ENCODE results near the gene NDNF.

Gene NDNF

DNA sequence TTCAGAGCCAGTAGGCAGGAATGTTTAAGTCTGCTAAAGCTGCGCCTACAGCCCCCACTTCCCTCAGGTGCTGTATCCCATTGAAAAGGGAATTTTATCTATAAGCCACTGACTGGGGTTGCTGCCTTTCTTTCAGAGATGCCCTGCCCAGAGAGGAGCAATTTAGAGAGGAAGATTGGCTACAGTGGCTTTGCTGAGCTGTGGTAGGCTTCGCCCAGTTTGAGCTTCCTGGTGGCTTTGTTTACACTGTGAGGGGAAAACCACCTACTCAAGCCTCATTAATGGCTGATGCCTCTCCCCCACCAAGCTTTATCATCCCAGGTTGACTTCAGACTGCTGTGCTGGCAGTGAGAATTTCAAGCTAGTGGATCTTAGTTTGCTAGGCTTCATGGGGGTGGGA lies 82.1 kb downstream of the NDNF start:
- no peak overlapping the region for H3K4me3 ChIP-seq (ENCODE audit: low read depth, low read length)
- no peak for DNase-seq (ENCODE audit: low read depth)
- TF ChIP-seq, protein P1, sequence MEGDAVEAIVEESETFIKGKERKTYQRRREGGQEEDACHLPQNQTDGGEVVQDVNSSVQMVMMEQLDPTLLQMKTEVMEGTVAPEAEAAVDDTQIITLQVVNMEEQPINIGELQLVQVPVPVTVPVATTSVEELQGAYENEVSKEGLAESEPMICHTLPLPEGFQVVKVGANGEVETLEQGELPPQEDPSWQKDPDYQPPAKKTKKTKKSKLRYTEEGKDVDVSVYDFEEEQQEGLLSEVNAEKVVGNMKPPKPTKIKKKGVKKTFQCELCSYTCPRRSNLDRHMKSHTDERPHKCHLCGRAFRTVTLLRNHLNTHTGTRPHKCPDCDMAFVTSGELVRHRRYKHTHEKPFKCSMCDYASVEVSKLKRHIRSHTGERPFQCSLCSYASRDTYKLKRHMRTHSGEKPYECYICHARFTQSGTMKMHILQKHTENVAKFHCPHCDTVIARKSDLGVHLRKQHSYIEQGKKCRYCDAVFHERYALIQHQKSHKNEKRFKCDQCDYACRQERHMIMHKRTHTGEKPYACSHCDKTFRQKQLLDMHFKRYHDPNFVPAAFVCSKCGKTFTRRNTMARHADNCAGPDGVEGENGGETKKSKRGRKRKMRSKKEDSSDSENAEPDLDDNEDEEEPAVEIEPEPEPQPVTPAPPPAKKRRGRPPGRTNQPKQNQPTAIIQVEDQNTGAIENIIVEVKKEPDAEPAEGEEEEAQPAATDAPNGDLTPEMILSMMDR (IDR thresholded peaks at IDR 0.05; ENCODE audit: low read depth, low read length, missing control alignments): no peak
